Transverse colon (tissue), 4 donors: ENCODE results near the gene NUP210. TPM values are rescaled to one million over a fixed set of nuclear protein-coding genes. Genes with fewer than 3 reads are reported as not detected.

ENCODE experiments used
- DNase-seq: peaks from one replicate; pipeline ENCODE4 v3.0.0-alpha.2; 2019
- H3K27ac ChIP-seq, 4 donors: fragments of 200-600 bp; sonication (generic); 2 replicates each; pipeline ENCODE4 v1.5.1; 2016 to 2018; ENCODE audit warnings: inconsistent platforms in 4 of 4
- H3K27me3 ChIP-seq: fragments of 200-600 bp; sonication (generic); 2 replicates; pipeline ENCODE4 v1.5.1; 2017; ENCODE audit warnings: inconsistent platforms
- H3K36me3 ChIP-seq, 4 donors: fragments of 200-600 bp; sonication (generic); 2 replicates each; pipeline ENCODE4 v1.5.1; 2017 to 2019; ENCODE audit warnings: inconsistent platforms in 4 of 4
- H3K4me1 ChIP-seq, 4 donors: fragments of 200-600 bp; sonication (generic); 2 replicates each; pipeline ENCODE4 v1.5.1; 2017 to 2020; ENCODE audit warnings: inconsistent platforms in 4 of 4
- H3K4me3 ChIP-seq, 4 donors: fragments of 200-600 bp; sonication (generic); 1 replicate in 1 of 4; 2 replicates in 3 of 4; pipeline versions ENCODE4 v1.5.1 to v1.6.1; 2017 to 2019; ENCODE audit warnings: inconsistent platforms in 4 of 4
- H3K9me3 ChIP-seq, 2 donors: fragments of 200-600 bp; sonication (generic); 2 replicates each; pipeline ENCODE4 v1.5.1; 2017 to 2019; ENCODE audit warnings: inconsistent platforms in 2 of 2
- EP300 ChIP-seq: sonication (generic); formaldehyde crosslinking; IDR thresholded peaks from one replicate; pipeline ENCODE4 v1.6.1; 2017; ENCODE audit warnings: antibody characterized with exemption, low read depth
- POLR2A ChIP-seq: fragments of 450-650 bp; IDR thresholded peaks from one replicate; pipeline ENCODE4 v1.6.1; 2016; ENCODE audit warnings: antibody characterized with exemption, mild to moderate bottlenecking, moderate library complexity
- POLR2AphosphoS5 ChIP-seq, 3 donors: sonication (generic); formaldehyde crosslinking; IDR thresholded peaks; one replicate each; pipeline ENCODE4 v1.6.1; 2016; ENCODE audit warnings: antibody characterized with exemption in 3 of 3
- WGBS, 2 donors: methylation state at CpG; one replicate each; pipeline ENCODE4 v1.1.5; 2018; ENCODE audit warnings: low coverage in 1 of 2; 5-methylcytosine and 5-hydroxymethylcytosine counted together
- in situ Hi-C, 4 donors: fragments of 200-750 bp; cut with MboI; loops; one replicate each; pipeline versions ENCODE4 v1.15.0 to v1.15.1; 2017; ENCODE audit warnings: low sequenced_read_pairs in 3 of 4, low pct_ligation_motif_present in 1 of 4, low pct_unique_long_range_greater_than_20kb in 1 of 4
- intact Hi-C: fragments of 100-400 bp; cut with DNase I; formaldehyde crosslinking; loops from one replicate; pipeline ENCODE4 v1.15.1; 2023; ENCODE audit warnings: low total_unique reads
- total RNA-seq, 4 donors: library from RNA; depleted of rRNA; stranded (reverse); fragments of >200 nt; gene quantifications; one replicate each; pipeline ENCODE4 v1.1.0, GENCODE V29; 2016
- TF ChIP-seq, protein P1 (sequence below), 5 experiments: fragments of 200-600 bp in 3 of 5; fragments of 450-650 bp in 2 of 5; sonication (generic) in 3 of 5; IDR thresholded peaks; 1 replicate in 2 of 5; 2 replicates in 3 of 5; pipeline ENCODE4 v1.5.1; 2016 to 2017; ENCODE audit warnings: antibody characterized with exemption in 5 of 5, inconsistent platforms in 3 of 5, mild to moderate bottlenecking in 2 of 5, moderate library complexity in 1 of 5

The NUP210 gene
- total RNA-seq, 4 donors from 2014 or later: 6.0 to 202 (median 14.6) TPM

DNA sequence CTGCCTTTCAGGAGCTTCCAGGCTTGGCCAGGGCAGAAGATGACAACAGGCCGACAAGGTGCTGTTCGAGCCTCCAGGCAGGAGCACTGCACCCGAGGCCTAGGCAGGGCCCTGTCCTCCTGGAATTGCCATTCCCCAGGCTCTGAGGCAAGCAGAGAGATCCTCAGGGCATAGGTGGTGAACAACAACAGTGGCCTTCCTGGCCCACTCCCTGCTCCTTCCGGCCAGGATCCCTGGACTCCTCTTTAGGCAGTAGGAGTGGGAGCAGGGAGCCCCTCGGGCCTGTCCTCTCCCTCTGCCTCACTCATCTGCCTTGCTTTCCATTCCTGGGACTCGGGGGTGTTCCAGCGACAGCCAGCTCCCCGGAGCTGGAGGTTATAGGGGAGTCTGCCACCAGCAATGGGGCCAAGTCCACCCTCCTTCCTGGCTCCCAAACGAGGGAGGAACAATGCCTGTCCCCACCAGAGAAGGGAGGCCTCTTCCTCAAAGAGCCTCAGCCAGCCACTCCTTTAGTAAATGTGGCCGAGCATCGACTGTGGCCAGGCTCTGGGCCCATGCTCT, 135.0 kb downstream of the NUP210 start:
- Histone ChIP-seq H3K9me3 (peaks cover 0 to 7% of the 10 kb centered on the region in 2 donors), H3K27me3 (peaks cover 84% of the 10 kb centered on the region), H3K4me1 (peaks cover 0 to 12% (median 8%) of the 10 kb centered on the region in 4 donors), H3K27ac (no peak overlapping the region), H3K36me3 (no peaks in the 10 kb centered on the region), H3K4me3 (no peak overlapping the region)
- in situ Hi-C loops (no loop called here), intact Hi-C loops (no loop called here)
- TF ChIP-seq, protein P1, sequence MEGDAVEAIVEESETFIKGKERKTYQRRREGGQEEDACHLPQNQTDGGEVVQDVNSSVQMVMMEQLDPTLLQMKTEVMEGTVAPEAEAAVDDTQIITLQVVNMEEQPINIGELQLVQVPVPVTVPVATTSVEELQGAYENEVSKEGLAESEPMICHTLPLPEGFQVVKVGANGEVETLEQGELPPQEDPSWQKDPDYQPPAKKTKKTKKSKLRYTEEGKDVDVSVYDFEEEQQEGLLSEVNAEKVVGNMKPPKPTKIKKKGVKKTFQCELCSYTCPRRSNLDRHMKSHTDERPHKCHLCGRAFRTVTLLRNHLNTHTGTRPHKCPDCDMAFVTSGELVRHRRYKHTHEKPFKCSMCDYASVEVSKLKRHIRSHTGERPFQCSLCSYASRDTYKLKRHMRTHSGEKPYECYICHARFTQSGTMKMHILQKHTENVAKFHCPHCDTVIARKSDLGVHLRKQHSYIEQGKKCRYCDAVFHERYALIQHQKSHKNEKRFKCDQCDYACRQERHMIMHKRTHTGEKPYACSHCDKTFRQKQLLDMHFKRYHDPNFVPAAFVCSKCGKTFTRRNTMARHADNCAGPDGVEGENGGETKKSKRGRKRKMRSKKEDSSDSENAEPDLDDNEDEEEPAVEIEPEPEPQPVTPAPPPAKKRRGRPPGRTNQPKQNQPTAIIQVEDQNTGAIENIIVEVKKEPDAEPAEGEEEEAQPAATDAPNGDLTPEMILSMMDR (IDR thresholded peaks at IDR 0.05): no peak
- TF ChIP-seq POLR2AphosphoS5 (IDR thresholded peaks at IDR 0.05) (no peak), EP300 (no peak), POLR2A (no peak)
- no peak for DNase-seq
- 80 to 89% methylated on average over 1 to 11 of the region's 11 CpGs for WGBS, 2 donors

DNA sequence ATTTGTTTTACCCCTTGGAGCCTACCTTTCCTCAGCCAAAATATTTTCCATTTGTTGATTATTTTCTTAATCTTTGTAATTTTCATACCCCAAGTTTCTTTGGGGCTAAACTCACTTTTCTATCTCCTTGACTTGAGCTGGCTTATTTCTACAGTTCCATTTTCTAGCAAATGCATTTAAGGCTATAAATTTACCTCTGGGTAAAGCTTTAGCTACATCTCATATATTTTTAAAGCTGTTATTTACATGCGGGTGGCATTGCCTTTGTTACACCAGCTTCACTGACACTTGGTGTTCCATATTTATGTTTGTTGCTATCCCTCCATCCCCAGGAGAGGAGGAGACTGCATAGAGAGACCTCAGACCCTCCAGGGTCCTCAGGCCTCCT, 136.3 kb downstream of the NUP210 start:
- H3K9me3 ChIP-seq: peaks cover 0 to 7% of the 10 kb centered on the region in 2 donors
- intact Hi-C loops: no loop called here
- H3K4me1 ChIP-seq: peaks cover 0 to 12% (median 8%) of the 10 kb centered on the region in 4 donors
- peaks cover 84% of the 10 kb centered on the region for H3K27me3 ChIP-seq
- H3K27ac ChIP-seq: no peak overlapping the region
- in situ Hi-C loops: no loop called here
- no peak overlapping the region for H3K4me3 ChIP-seq
- TF ChIP-seq EP300 (no peak), POLR2A (no peak), POLR2AphosphoS5 (IDR thresholded peaks at IDR 0.05) (no peak)
- TF ChIP-seq, protein P1 (IDR thresholded peaks at IDR 0.05): no peak
- no peak for DNase-seq
- H3K36me3 ChIP-seq: no peaks in the 10 kb centered on the region
- 95 to 100% methylated on average over 1 of the region's 1 CpG for WGBS, 2 donors

DNA sequence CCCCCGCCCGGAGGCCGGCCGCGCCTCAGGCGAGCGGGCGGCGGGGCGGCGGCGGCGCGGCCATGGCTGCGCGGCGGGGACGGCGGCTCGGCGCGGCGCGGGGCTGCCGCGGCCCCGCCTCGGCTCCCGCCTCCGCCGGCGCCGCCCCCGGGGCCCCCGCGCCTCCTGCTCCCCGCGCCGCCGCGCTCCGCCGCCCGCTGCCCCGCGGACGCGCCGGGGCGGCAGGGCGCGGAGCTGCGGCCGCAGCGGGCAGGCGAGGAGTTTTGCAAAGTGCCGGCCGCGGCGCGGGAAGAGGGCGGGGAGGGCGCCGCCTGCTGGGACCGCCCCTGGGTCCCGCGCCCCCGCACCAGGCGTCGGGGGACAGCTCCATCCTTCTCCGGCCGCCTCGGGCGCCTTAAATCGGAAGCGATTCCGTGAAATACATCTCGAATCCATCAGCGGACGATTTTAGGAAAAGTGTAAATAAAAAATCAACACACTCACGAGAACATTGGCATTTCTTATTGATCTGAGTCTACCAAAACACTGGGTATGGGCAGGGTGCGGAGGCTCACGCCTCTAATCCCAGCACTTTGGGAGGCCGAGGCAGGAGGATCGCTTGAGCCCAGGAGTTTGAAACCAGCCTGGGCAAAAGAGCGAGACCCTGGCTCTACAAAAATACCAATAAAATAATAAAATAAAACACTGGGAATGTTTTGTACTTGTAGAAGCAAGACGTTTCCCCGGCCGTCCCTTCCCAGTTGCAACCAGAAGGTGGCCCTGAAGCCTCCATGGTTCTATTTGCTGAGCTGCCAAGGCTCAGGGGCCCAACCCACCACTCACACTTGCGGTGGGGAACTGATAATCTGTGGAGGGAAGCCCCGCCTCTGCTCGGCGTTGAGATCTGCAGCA, 136.9 kb downstream of the NUP210 start:
- Histone ChIP-seq H3K4me1 (peaks cover 0 to 12% (median 8%) of the 10 kb centered on the region in 4 donors), H3K36me3 (no peaks in the 10 kb centered on the region), H3K9me3 (peaks cover 0 to 7% of the 10 kb centered on the region in 2 donors), H3K27ac (no peak overlapping the region), H3K4me3 (peak overlapping the region in 2 of 4 donors; percentile 40 to 51), H3K27me3 (peaks cover 81% of the 10 kb centered on the region)
- intact Hi-C loops (no loop called here), in situ Hi-C loops (no loop called here)
- no peak for DNase-seq
- WGBS, 2 donors: 8% methylated on average over 6 to 51 of the region's 93 CpGs
- no peak for TF ChIP-seq POLR2A
- TF ChIP-seq, protein P1 (IDR thresholded peaks at IDR 0.05): peak in 3 of 5 experiments; percentile 8 to 26 (median 11)

DNA sequence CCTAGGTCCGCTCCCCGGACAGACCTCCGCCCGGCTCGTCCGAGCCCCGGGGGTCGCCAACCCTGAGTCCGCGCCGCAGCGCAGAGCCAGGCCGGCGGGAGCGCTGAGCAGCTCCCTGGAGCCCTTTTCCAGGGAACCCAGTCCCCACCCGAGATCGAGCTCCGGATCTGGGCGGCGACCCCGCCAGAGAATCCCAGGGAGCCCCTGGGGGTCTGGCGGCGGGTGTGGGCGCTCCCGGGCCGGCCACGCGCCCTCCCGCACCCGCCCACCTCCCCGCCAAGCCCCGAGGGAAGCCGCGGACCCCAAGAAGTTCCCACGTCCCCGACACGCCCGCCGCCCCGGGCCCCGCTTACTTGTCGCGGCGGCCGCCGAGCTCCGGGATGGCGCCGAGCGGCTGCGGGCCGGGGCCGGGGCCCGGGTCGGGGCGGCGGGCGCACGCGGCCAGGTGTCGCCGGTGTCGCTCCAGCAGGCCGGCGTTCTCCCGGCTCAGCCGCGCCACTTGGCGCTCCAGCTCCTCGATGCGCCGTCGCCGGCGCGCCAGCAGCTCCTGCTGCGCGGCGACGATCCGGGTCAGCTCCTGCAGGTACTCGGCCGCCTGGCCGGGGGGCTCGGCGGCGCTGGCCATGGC, 137.7 kb downstream of the NUP210 start:
- intact Hi-C loops: no loop called here
- Histone ChIP-seq H3K4me1 (peaks cover 0 to 12% (median 8%) of the 10 kb centered on the region in 4 donors), H3K27me3 (peaks cover 77% of the 10 kb centered on the region), H3K36me3 (no peaks in the 10 kb centered on the region), H3K9me3 (peaks cover 0 to 7% of the 10 kb centered on the region in 2 donors), H3K27ac (peak overlapping the region; percentile 51 to 59 (median 55)), H3K4me3 (peak overlapping the region; percentile 30 to 51 (median 35))
- TF ChIP-seq POLR2AphosphoS5 (IDR thresholded peaks at IDR 0.05) (no peak), POLR2A (no peak), EP300 (no peak)
- TF ChIP-seq, protein P1 (IDR thresholded peaks at IDR 0.05): no peak
- in situ Hi-C loops: no loop called here
- WGBS, 2 donors: 2% methylated on average over 20 of the region's 87 CpGs; no CpG with 5 or more reads in 1 of the 2 donors
- DNase-seq: no peak
